Thyroid gland (tissue), 4 donors: ENCODE measurements around the gene IGLON5.

Experiments
- POLR2A ChIP-seq, 2 donors: fragments of 450-650 bp; IDR thresholded peaks; one replicate each; pipeline ENCODE4 v1.6.1; 2017; ENCODE audit warnings: antibody characterized with exemption in 2 of 2, mild to moderate bottlenecking in 2 of 2, moderate library complexity in 1 of 2
- TF ChIP-seq, protein P1 (sequence below), 6 experiments: fragments of 200-600 bp in 3 of 6; fragments of 450-650 bp in 3 of 6; sonication (generic) in 3 of 6; IDR thresholded peaks; one replicate each; pipeline ENCODE4 v1.5.1; 2016 to 2019; ENCODE audit warnings: antibody characterized with exemption in 6 of 6, mild to moderate bottlenecking in 2 of 6, inconsistent platforms in 1 of 6, moderate library complexity in 1 of 6

DNA sequence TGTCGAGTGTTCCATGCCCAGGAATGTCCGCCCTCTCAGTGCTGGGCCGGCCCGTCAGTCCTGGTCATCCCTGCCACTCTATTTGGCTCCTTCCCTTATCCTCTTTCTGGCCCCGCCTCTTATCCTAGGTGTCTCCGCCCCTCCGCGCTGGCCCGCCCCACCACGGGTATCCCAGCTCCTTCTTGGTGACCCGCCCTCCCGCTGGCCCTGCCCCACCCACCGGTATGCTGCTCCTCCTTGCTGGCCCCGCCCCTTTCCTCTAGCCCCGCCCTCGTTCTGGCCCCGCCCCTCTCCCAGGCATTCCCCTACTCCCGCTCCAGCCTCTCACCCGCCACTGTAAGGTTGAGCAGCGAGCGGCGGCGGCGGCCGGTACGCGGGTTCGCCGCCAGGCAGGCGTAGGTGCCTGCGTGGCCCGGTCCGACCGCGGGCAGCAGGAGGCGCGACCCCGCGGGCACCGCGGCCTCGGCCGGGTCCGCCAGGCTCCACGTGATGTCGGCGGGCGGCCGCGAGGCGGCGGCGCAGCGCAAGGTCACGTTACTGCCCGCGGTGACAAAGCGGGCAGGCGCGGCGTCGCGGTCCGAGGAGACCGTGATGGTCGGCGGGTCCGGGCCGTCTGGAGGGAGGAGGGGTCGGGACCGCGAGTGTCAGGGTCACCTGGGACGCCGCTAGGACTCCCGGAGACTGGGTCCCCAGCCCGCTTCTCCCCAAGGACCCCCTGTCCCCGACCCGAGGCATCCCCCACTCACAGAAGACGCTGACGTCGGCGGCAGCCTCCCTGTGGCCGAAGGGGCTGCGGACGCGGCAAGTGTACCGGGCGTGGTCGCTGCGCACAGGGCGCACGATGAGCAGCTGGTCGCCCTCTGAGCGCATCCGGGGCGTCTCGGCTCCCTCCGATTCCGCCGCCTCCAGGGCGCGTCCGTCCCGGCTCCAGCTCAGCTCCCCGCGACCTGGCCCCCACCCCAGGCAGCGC is 28.5 kb downstream of the IGLON5 start:
- TF ChIP-seq, protein P1, sequence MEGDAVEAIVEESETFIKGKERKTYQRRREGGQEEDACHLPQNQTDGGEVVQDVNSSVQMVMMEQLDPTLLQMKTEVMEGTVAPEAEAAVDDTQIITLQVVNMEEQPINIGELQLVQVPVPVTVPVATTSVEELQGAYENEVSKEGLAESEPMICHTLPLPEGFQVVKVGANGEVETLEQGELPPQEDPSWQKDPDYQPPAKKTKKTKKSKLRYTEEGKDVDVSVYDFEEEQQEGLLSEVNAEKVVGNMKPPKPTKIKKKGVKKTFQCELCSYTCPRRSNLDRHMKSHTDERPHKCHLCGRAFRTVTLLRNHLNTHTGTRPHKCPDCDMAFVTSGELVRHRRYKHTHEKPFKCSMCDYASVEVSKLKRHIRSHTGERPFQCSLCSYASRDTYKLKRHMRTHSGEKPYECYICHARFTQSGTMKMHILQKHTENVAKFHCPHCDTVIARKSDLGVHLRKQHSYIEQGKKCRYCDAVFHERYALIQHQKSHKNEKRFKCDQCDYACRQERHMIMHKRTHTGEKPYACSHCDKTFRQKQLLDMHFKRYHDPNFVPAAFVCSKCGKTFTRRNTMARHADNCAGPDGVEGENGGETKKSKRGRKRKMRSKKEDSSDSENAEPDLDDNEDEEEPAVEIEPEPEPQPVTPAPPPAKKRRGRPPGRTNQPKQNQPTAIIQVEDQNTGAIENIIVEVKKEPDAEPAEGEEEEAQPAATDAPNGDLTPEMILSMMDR (IDR thresholded peaks at IDR 0.05): peak in 3 of 6 experiments; percentile 21 to 36 (median 32)
- peak in 1 of 2 donors; percentile 59 for TF ChIP-seq POLR2A (IDR thresholded peaks at IDR 0.05)
